Measurements from ENCODE around the gene HDAC11.
"Not testable (repeated sequence)": the region's sequence is repeated elsewhere in the genome, so short reads cannot be mapped to it uniquely, and the experiment has no call there.

The HDAC11 gene

GRCh38 chr3:13482106-13482690 is 2.1 kb downstream of the HDAC11 start:
- no peaks in the 10 kb centered on the region for H3K36me3 ChIP-seq (replicated peaks)
- in situ Hi-C loops (cut with HindIII; ENCODE audit: low pct_ligation_motif_present, low sequenced_read_pairs) = no loop called here
- H3K27ac ChIP-seq = no peak overlapping the region
- H3K4me3 ChIP-seq (ENCODE audit: low read depth, low read length) = no peak overlapping the region
- TF ChIP-seq, protein P1, sequence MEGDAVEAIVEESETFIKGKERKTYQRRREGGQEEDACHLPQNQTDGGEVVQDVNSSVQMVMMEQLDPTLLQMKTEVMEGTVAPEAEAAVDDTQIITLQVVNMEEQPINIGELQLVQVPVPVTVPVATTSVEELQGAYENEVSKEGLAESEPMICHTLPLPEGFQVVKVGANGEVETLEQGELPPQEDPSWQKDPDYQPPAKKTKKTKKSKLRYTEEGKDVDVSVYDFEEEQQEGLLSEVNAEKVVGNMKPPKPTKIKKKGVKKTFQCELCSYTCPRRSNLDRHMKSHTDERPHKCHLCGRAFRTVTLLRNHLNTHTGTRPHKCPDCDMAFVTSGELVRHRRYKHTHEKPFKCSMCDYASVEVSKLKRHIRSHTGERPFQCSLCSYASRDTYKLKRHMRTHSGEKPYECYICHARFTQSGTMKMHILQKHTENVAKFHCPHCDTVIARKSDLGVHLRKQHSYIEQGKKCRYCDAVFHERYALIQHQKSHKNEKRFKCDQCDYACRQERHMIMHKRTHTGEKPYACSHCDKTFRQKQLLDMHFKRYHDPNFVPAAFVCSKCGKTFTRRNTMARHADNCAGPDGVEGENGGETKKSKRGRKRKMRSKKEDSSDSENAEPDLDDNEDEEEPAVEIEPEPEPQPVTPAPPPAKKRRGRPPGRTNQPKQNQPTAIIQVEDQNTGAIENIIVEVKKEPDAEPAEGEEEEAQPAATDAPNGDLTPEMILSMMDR (IDR thresholded peaks at IDR 0.05; ENCODE audit: low read depth, low read length, missing control alignments) = no peak
- H3K27me3 ChIP-seq (replicated peaks) = no peaks in the 10 kb centered on the region
- DNase-seq = no peak

DNA sequence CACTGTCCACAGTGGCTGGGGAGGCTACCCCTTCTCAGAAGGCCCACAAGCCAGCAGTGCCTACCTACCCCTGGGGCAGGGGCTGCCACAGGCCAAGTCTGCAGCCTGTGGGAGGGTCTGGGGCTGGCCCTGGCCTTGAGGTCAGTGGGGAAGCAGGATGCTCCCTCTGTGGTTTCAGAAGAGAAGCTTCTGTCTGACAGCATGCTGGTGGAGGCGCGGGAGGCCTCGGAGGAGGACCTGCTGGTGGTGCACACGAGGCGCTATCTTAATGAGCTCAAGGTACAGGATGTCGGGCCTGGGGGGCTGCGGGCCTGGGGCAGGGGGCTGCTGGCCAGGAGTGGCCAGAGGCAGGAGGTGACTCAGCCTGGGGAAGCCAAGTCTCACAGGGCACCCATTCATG is 3.2 kb downstream of the HDAC11 start:
- Histone ChIP-seq H3K36me3 (replicated peaks) (no peaks in the 10 kb centered on the region), H3K4me3 (ENCODE audit: low read depth, low read length) (no peak overlapping the region), H3K27me3 (replicated peaks) (no peaks in the 10 kb centered on the region), H3K27ac (no peak overlapping the region)
- DNase-seq = no peak
- in situ Hi-C loops (cut with HindIII; ENCODE audit: low pct_ligation_motif_present, low sequenced_read_pairs) = no loop called here
- TF ChIP-seq, protein P1 (IDR thresholded peaks at IDR 0.05; ENCODE audit: low read depth, low read length, missing control alignments) = no peak

GRCh38 chr3:13483988-13484695 is 4.0 kb downstream of the HDAC11 start:
- no peak for DNase-seq
- TF ChIP-seq, protein P1 (IDR thresholded peaks at IDR 0.05; ENCODE audit: low read depth, low read length, missing control alignments) = no peak
- Histone ChIP-seq H3K4me3 (ENCODE audit: low read depth, low read length) (no peak overlapping the region), H3K27me3 (replicated peaks) (no peaks in the 10 kb centered on the region), H3K27ac (no peak overlapping the region), H3K36me3 (replicated peaks) (no peaks in the 10 kb centered on the region)
- in situ Hi-C loops (cut with HindIII; ENCODE audit: low pct_ligation_motif_present, low sequenced_read_pairs) = no loop called here

DNA sequence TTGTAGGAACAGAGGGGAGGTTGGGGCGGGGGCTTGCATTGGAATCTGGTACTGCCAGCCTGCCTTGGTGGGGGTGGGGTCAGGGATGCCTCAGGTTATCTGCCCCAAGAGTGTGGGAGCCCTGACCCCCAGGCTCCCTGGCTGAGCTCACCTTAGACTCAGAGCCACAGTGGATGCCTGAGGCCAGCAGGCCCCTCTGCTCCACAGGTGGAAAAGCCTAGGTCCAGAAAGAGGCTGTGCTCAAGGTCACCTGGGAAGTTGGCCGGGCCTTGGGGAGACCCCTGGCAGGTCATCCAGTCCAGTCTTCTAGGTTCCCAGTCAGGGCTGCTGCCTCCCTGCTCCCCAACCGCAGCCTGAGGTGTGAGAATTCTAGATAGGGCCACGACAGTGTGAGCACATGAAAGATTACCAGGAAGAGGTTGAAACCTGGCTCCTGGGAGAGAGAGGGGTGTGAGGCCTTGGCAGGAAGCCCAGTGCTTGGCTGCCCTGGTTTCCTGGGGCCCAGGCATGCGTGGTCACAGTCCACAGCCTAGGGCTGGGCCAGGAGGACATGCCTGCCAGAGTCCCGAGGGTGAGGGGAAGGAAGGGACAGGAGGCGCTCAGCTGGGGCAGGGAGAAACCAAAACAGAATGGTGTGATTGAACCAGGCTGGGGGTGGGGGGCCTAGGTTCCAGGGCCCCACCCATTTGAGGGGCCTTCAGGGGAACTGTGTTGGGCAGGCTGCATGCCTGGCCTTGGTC is 4.9 kb downstream of the HDAC11 start:
- peak; percentile 9 for DNase-seq
- TF ChIP-seq, protein P1 (IDR thresholded peaks at IDR 0.05; ENCODE audit: low read depth, low read length, missing control alignments) = no peak
- Histone ChIP-seq H3K27me3 (replicated peaks) (no peaks in the 10 kb centered on the region), H3K36me3 (replicated peaks) (no peaks in the 10 kb centered on the region), H3K4me3 (ENCODE audit: low read depth, low read length) (no peak overlapping the region), H3K27ac (no peak overlapping the region)
- in situ Hi-C loops (cut with HindIII; ENCODE audit: low pct_ligation_motif_present, low sequenced_read_pairs) = no loop called here

- H3K27me3 ChIP-seq (replicated peaks); H3K4me3 ChIP-seq (ENCODE audit: low read depth, low read length); H3K27ac ChIP-seq; H3K36me3 ChIP-seq (replicated peaks); in situ Hi-C loops (cut with HindIII; ENCODE audit: low pct_ligation_motif_present, low sequenced_read_pairs); DNase-seq: not testable (repeated sequence)
Measured at GRCh38 chr3:13485630-13486562, 5.8 kb downstream of the HDAC11 start.

Measured in brain microvascular endothelial cell (primary cell).